H1 (cell line): ENCODE results near the gene ADCY2. TPM values are rescaled to one million over a fixed set of nuclear protein-coding genes. Genes with fewer than 3 reads are reported as not detected.

Experiments
- CTCF ChIA-PET: fragments of 300-600 bp; sonication (Branson Sonifier 250); formaldehyde crosslinking; loops from one replicate; lab custom pipeline; 2021; ENCODE audit not compliant: partially characterized antibody; lab: Charles Lee
- POLR2A ChIA-PET: fragments of 300-600 bp; sonication (Branson Sonifier 250); formaldehyde crosslinking; loops from one replicate; lab custom pipeline; 2021; ENCODE audit warnings: inconsistent platforms; ENCODE audit not compliant: partially characterized antibody; lab: Charles Lee
- DNase-seq, 2 experiments: peaks; one replicate each; pipeline versions ENCODE4 v3.0.0 to v3.0.0-alpha.2; 2010 to 2022; ENCODE audit warnings: low spot score in 2 of 2, low read depth in 1 of 2, mixed read lengths in 1 of 2
- FAIRE-seq: peaks from 2 replicates; lab custom pipeline; 2011; peaks lifted over from hg19 to GRCh38; lab: Jason Lieb, UNC
- H2AFZ ChIP-seq: 2 replicates; pipeline ENCODE4 v1.8.1; 2012; ENCODE audit warnings: low read length, inconsistent platforms
- H2AK5ac ChIP-seq: 2 replicates; pipeline ENCODE4 v1.6.1; 2013; ENCODE audit warnings: low read depth, low read length
- H2BK120ac ChIP-seq: replicated peaks from 2 replicates; pipeline ENCODE3; 2013; ENCODE audit warnings: low read depth, low read length, inconsistent platforms
- H2BK12ac ChIP-seq: 2 replicates; pipeline ENCODE4 v1.6.1; 2013; ENCODE audit warnings: low read depth, low read length
- H2BK15ac ChIP-seq: 2 replicates; pipeline ENCODE4 v1.6.1; 2013; ENCODE audit warnings: low read length
- H2BK20ac ChIP-seq: 2 replicates; pipeline ENCODE4 v1.6.1; 2013; ENCODE audit warnings: low read length
- H2BK5ac ChIP-seq: 2 replicates; pipeline ENCODE4 v1.6.1; 2013; ENCODE audit warnings: low read depth, low read length
- H3K14ac ChIP-seq: 2 replicates; pipeline ENCODE4 v1.6.1; 2013; ENCODE audit warnings: inconsistent platforms; ENCODE audit not compliant: insufficient read length
- H3K18ac ChIP-seq: 2 replicates; pipeline ENCODE4 v1.6.1; 2013; ENCODE audit warnings: low read length; ENCODE audit errors: extremely low read depth
- H3K23ac ChIP-seq: 2 replicates; pipeline ENCODE4 v1.6.1; 2013; ENCODE audit warnings: inconsistent platforms; ENCODE audit not compliant: insufficient read length
- H3K23me2 ChIP-seq: 2 replicates; pipeline ENCODE4 v1.6.1; 2013; ENCODE audit warnings: low read depth, low read length
- H3K27ac ChIP-seq: 2 replicates; pipeline ENCODE4 v1.6.1; 2011; ENCODE audit warnings: low read depth, low read length, inconsistent platforms
- H3K27me3 ChIP-seq, 4 experiments: replicated peaks in 1 of 4; 1 replicate in 1 of 4; 2 replicates in 3 of 4; pipeline versions ENCODE4 v1.6.1 to v1.8.1; 2011 to 2013; ENCODE audit warnings: low read length in 3 of 4, mild to moderate bottlenecking in 3 of 4, inconsistent platforms in 2 of 4, mixed read lengths in 2 of 4, moderate library complexity in 1 of 4; ENCODE audit not compliant: control insufficient read depth in 3 of 4, insufficient read depth in 3 of 4; ENCODE audit errors: extremely low read depth in 1 of 4
- H3K36me3 ChIP-seq, 4 experiments: 2 replicates each; pipeline versions ENCODE4 v1.6.1 to v1.8.1; 2011 to 2013; ENCODE audit warnings: mild to moderate bottlenecking in 4 of 4, low read length in 3 of 4, moderate library complexity in 2 of 4, control low read depth in 1 of 4, inconsistent platforms in 1 of 4; ENCODE audit not compliant: insufficient read depth in 4 of 4, control insufficient read depth in 2 of 4
- H3K4ac ChIP-seq: replicated peaks from 2 replicates; pipeline ENCODE3; 2013; ENCODE audit warnings: low read length, low read depth, mixed read lengths, inconsistent platforms; ENCODE audit not compliant: insufficient read length
- H3K4me1 ChIP-seq, 4 experiments: replicated peaks in 1 of 4; 1 replicate in 1 of 4; 2 replicates in 3 of 4; pipeline versions ENCODE4 v1.6.1 to v1.8.1; 2011 to 2013; ENCODE audit warnings: low read length in 3 of 4, inconsistent platforms in 2 of 4, mixed read lengths in 1 of 4; ENCODE audit not compliant: insufficient read depth in 4 of 4, control insufficient read depth in 3 of 4
- H3K4me2 ChIP-seq, 2 experiments: 2 replicates each; pipeline versions ENCODE4 v1.6.1 to v1.8.1; 2011 to 2013; ENCODE audit warnings: low read depth in 2 of 2, low read length in 2 of 2, control low read depth in 1 of 2, inconsistent platforms in 1 of 2, mild to moderate bottlenecking in 1 of 2; ENCODE audit not compliant: insufficient read depth in 1 of 2
- H3K4me3 ChIP-seq, 4 experiments: fragments of 200-600, 300-600 bp in 1 of 4; sonication (generic), shearing (Covaris generic), sonication (Bioruptor Twin) in 1 of 4; 2 replicates each; pipeline versions ENCODE4 v1.5.1 to v1.8.1; 2011 to 2016; ENCODE audit warnings: low read length in 4 of 4, low read depth in 3 of 4, control low read depth in 2 of 4, inconsistent platforms in 2 of 4, mild to moderate bottlenecking in 2 of 4, mixed read lengths in 1 of 4, moderate library complexity in 1 of 4; ENCODE audit not compliant: insufficient read depth in 2 of 4; ENCODE audit errors: extremely low read depth in 1 of 4
- H3K56ac ChIP-seq: replicated peaks from 2 replicates; pipeline ENCODE3; 2013; ENCODE audit warnings: low read depth, mild to moderate bottlenecking, mixed read lengths, low read length, inconsistent platforms; ENCODE audit not compliant: insufficient read length
- H3K79me1 ChIP-seq: 2 replicates; pipeline ENCODE4 v1.6.1; 2013; ENCODE audit warnings: low read depth, low read length, control low read depth
- H3K79me2 ChIP-seq, 2 experiments: 2 replicates each; pipeline versions ENCODE4 v1.6.1 to v1.8.1; 2012 to 2013; ENCODE audit warnings: low read length in 2 of 2, mild to moderate bottlenecking in 2 of 2, inconsistent platforms in 1 of 2; ENCODE audit not compliant: insufficient read depth in 2 of 2, control insufficient read depth in 1 of 2
- H3K9ac ChIP-seq, 4 experiments: replicated peaks in 1 of 4; 1 replicate in 1 of 4; 2 replicates in 3 of 4; pipeline versions ENCODE4 v1.6.1 to v1.8.1; 2011 to 2013; ENCODE audit warnings: low read depth in 3 of 4, low read length in 3 of 4, control low read depth in 2 of 4, mild to moderate bottlenecking in 2 of 4, moderate library complexity in 2 of 4, inconsistent platforms in 1 of 4; ENCODE audit errors: extremely low read depth in 1 of 4
- H3K9me3 ChIP-seq, 2 experiments: 2 replicates each; pipeline versions ENCODE4 v1.6.1 to v1.8.1; 2012 to 2013; ENCODE audit warnings: mild to moderate bottlenecking in 2 of 2, moderate library complexity in 2 of 2, control low read depth in 1 of 2, inconsistent platforms in 1 of 2, low read depth in 1 of 2, low read length in 1 of 2, mixed read lengths in 1 of 2; ENCODE audit not compliant: insufficient read depth in 2 of 2
- H4K20me1 ChIP-seq, 2 experiments: replicated peaks in 1 of 2; 2 replicates each; pipeline versions ENCODE3 to v1.8.1; 2011 to 2013; ENCODE audit warnings: inconsistent platforms in 2 of 2, low read length in 2 of 2, mild to moderate bottlenecking in 1 of 2; ENCODE audit not compliant: insufficient read depth in 2 of 2, control insufficient read depth in 1 of 2
- H4K5ac ChIP-seq: 2 replicates; pipeline ENCODE4 v1.6.1; 2013; ENCODE audit warnings: low read length, low read depth, mixed read lengths, inconsistent platforms; ENCODE audit not compliant: insufficient read length
- H4K8ac ChIP-seq: 2 replicates; pipeline ENCODE4 v1.8.0; 2013; ENCODE audit warnings: mild to moderate bottlenecking, moderate library complexity, low read length, inconsistent platforms; ENCODE audit not compliant: insufficient read depth; ENCODE audit errors: extremely low read depth
- H4K91ac ChIP-seq: replicated peaks from 2 replicates; pipeline ENCODE3; 2013; ENCODE audit warnings: low read length, mixed read lengths, inconsistent platforms; ENCODE audit not compliant: insufficient read length
- BCL11A ChIP-seq, 2 experiments: IDR thresholded peaks; one replicate each; pipeline ENCODE4 v1.6.1; 2011; ENCODE audit warnings: low read depth in 2 of 2, low read length in 2 of 2, mild to moderate bottlenecking in 2 of 2
- BRCA1 ChIP-seq: IDR thresholded peaks from 2 replicates; pipeline ENCODE4 v1.6.1; 2012; ENCODE audit warnings: low read depth, low read length, improper control_type of control experiment
- CHD2 ChIP-seq: IDR thresholded peaks from 2 replicates; pipeline ENCODE4 v1.6.1; 2012; ENCODE audit warnings: low read length, improper control_type of control experiment
- JUN ChIP-seq: IDR thresholded peaks from 2 replicates; pipeline ENCODE4 v1.6.1; 2011; ENCODE audit warnings: low read depth, mild to moderate bottlenecking, improper control_type of control experiment, low read length
- JUND ChIP-seq: IDR thresholded peaks from 2 replicates; pipeline ENCODE4 v1.6.1; 2011; ENCODE audit warnings: mild to moderate bottlenecking, improper control_type of control experiment, low read length
- POLR2A ChIP-seq, 2 experiments: IDR thresholded peaks; 1 replicate in 1 of 2; 2 replicates in 1 of 2; pipeline ENCODE4 v1.6.1; 2011; ENCODE audit warnings: low read depth in 2 of 2, low read length in 2 of 2, mild to moderate bottlenecking in 2 of 2; ENCODE audit errors: control extremely low read depth in 1 of 2
- SRF ChIP-seq: IDR thresholded peaks from 2 replicates; pipeline ENCODE4 v1.6.1; 2011; ENCODE audit warnings: mild to moderate bottlenecking, low read depth, low read length, moderate library complexity
- TEAD4 ChIP-seq: IDR thresholded peaks from 2 replicates; pipeline ENCODE4 v1.6.1; 2012; ENCODE audit warnings: low read depth, low read length, inconsistent platforms, mixed read lengths
- WGBS, 2 experiments: shearing (Covaris generic) in 1 of 2; methylation state at CpG; one replicate each; pipeline versions ENCODE4 v1.1.6 to v1.1.7; 2013 to 2015; ENCODE audit warnings: low lambda C conversion rate in 2 of 2, mixed read lengths in 2 of 2, inconsistent platforms in 1 of 2, low coverage in 1 of 2, missing lambda C conversion rate in 1 of 2; ENCODE audit not compliant: insufficient replicate concordance in 2 of 2, insufficient coverage in 1 of 2, insufficient read length in 1 of 2; ENCODE audit errors: extremely low coverage in 1 of 2, missing lambda C conversion rate in 1 of 2; 5-methylcytosine and 5-hydroxymethylcytosine counted together
- polyA plus RNA-seq, 7 experiments: library from polyadenylated mRNA; depleted of rRNA in 3 of 7; stranded (reverse) in 5 of 7; unstranded in 2 of 7; fragments of >200 nt in 5 of 7; fragments of 200-250 nt in 2 of 7; gene quantifications; 1 replicate in 5 of 7; 2 replicates in 1 of 7; 4 replicates in 1 of 7; pipeline versions ENCODE4 v1.2.1 to v1.2.3, GENCODE V29; 2011 to 2013; ENCODE audit warnings: missing spikeins in 2 of 7, mixed read lengths in 2 of 7
- total RNA-seq: library from RNA; stranded (reverse); fragmentation: NEBNext Ultra II Directional; extraction: Animal tissue kit (Norgen Biotek cat#: 25700); gene quantifications from 2 replicates; pipeline ENCODE4 v1.2.1, GENCODE V29; 2021

ADCY2 gene
- total and polyA plus RNA-seq, 2 of the 8 experiments (the other 6 are each of a cell fraction or from before 2014, with no cell fraction given), result 35.8 to 122 TPM

- Histone ChIP-seq H2AK5ac (no peak overlapping the region), H3K9ac (no peak overlapping the region), H2BK5ac (no peak overlapping the region), H3K4me2 (no peak overlapping the region), H2BK12ac (no peak overlapping the region), H3K4me1 (peaks cover 0 to 12% (median 6%) of the 10 kb centered on the region in 4 experiments; a peak in 5 of 7 replicates), H3K23ac (no peak overlapping the region), H3K36me3 (no peaks in the 10 kb centered on the region), H2AFZ (no peak overlapping the region), H3K4ac (no peak overlapping the region), H3K79me2 (0 out of 4 replicates have a peak, but pooled peaks cover 0 to 3% of the 10 kb centered on the region in 2 experiments), H3K27me3 (no peaks in the 10 kb centered on the region), H2BK120ac (no peak overlapping the region), H2BK20ac (no peak overlapping the region), H3K56ac (no peak overlapping the region), H4K20me1 (no peaks in the 10 kb centered on the region), H4K91ac (no peak overlapping the region), H3K9me3 (no peaks in the 10 kb centered on the region), H3K27ac (no peak overlapping the region), H3K18ac (no peak overlapping the region), H2BK15ac (no peak overlapping the region), H3K79me1 (0 out of 2 replicates have a peak, but pooled peaks cover 3% of the 10 kb centered on the region), H4K8ac (no peak overlapping the region), H3K23me2 (no peaks in the 10 kb centered on the region), H4K5ac (no peak overlapping the region), H3K14ac (no peak overlapping the region), H3K4me3 (no peak overlapping the region)
- no peak for FAIRE-seq
- 93% methylated on average over 6 of the region's 6 CpGs; no CpG with 5 or more reads in 1 of the 2 experiments for WGBS, 2 experiments
- no peak for DNase-seq
- ChIA-PET CTCF (no interaction called here), POLR2A (no interaction called here)
- TF ChIP-seq CHD2 (no peak), POLR2A (IDR thresholded peaks at IDR 0.05; ENCODE audit: control extremely low read depth in 1 of 2, low read depth in 2 of 2, low read length in 2 of 2) (no peak), BCL11A (IDR thresholded peaks at IDR 0.05; ENCODE audit: low read depth in 2 of 2, low read length in 2 of 2) (no peak), JUN (no peak), TEAD4 (no peak), SRF (no peak), JUND (no peak), BRCA1 (no peak)
Measured at GRCh38 chr5:7662289-7662688, 266.4 kb downstream of the ADCY2 start.
